ENCODE results near the gene ARVCF.

ARVCF gene

GRCh38 chr22:20039683-20040325, 23.2 kb upstream of the ARVCF start:
- Histone ChIP-seq H3K79me2 (peaks cover 12% of the 10 kb centered on the region), H3K4me2 (ENCODE audit: low read length) (no peak overlapping the region), H3K9ac (no peak overlapping the region), H3K4me3 (ENCODE audit: low read depth, low read length) (no peak overlapping the region), H3K36me3 (ENCODE audit: control insufficient read depth, insufficient read depth, low read length) (no peaks in the 10 kb centered on the region), H3K9me3 (ENCODE audit: control insufficient read depth, low read length) (no peaks in the 10 kb centered on the region), H3K27me3 (ENCODE audit: control insufficient read depth, insufficient read depth, low read length) (no peaks in the 10 kb centered on the region), H3K27ac (no peak overlapping the region), H3K4me1 (no peaks in the 10 kb centered on the region), H2AFZ (no peak overlapping the region)
- no peak for TF ChIP-seq CTCF (IDR thresholded peaks at IDR 0.05)

- no peaks in the 10 kb centered on the region for H3K36me3 ChIP-seq (ENCODE audit: control insufficient read depth, insufficient read depth, low read length)
- H3K9ac ChIP-seq, result no peak overlapping the region
- no peak for TF ChIP-seq CTCF (IDR thresholded peaks at IDR 0.05)
- no peaks in the 10 kb centered on the region for H3K9me3 ChIP-seq (ENCODE audit: control insufficient read depth, low read length)
- H3K79me2 ChIP-seq, result peaks cover 14% of the 10 kb centered on the region
- H3K27ac ChIP-seq, result no peak overlapping the region
- H3K4me3 ChIP-seq (ENCODE audit: low read depth, low read length), result no peak overlapping the region
- H3K4me2 ChIP-seq (ENCODE audit: low read length), result no peak overlapping the region
- no peaks in the 10 kb centered on the region for H3K27me3 ChIP-seq (ENCODE audit: control insufficient read depth, insufficient read depth, low read length)
- no peaks in the 10 kb centered on the region for H3K4me1 ChIP-seq
- H2AFZ ChIP-seq, result no peak overlapping the region
Observed at GRCh38 chr22:20038574-20038973, 22.0 kb upstream of the ARVCF start.

GRCh38 chr22:20037419-20037818, 20.8 kb upstream of the ARVCF start:
- Histone ChIP-seq H3K4me2 (ENCODE audit: low read length) (no peak overlapping the region), H3K36me3 (ENCODE audit: control insufficient read depth, insufficient read depth, low read length) (no peaks in the 10 kb centered on the region), H3K9me3 (ENCODE audit: control insufficient read depth, low read length) (no peaks in the 10 kb centered on the region), H3K27me3 (ENCODE audit: control insufficient read depth, insufficient read depth, low read length) (no peaks in the 10 kb centered on the region), H3K79me2 (peaks cover 14% of the 10 kb centered on the region), H3K4me3 (ENCODE audit: low read depth, low read length) (no peak overlapping the region), H3K27ac (no peak overlapping the region), H3K9ac (no peak overlapping the region), H2AFZ (no peak overlapping the region), H3K4me1 (peaks cover 5% of the 10 kb centered on the region)
- TF ChIP-seq CTCF (IDR thresholded peaks at IDR 0.05), result no peak

- Histone ChIP-seq H3K4me2 (ENCODE audit: low read length) (no peak overlapping the region), H3K9ac (no peak overlapping the region), H3K4me1 (peaks cover 5% of the 10 kb centered on the region), H3K4me3 (ENCODE audit: low read depth, low read length) (no peak overlapping the region), H3K27ac (no peak overlapping the region), H2AFZ (no peak overlapping the region), H3K36me3 (ENCODE audit: control insufficient read depth, insufficient read depth, low read length) (no peaks in the 10 kb centered on the region), H3K27me3 (ENCODE audit: control insufficient read depth, insufficient read depth, low read length) (no peaks in the 10 kb centered on the region), H3K9me3 (ENCODE audit: control insufficient read depth, low read length) (no peaks in the 10 kb centered on the region), H3K79me2 (peaks cover 14% of the 10 kb centered on the region)
- TF ChIP-seq CTCF (IDR thresholded peaks at IDR 0.05), result no peak
Observed at GRCh38 chr22:20036535-20037392, 20.1 kb upstream of the ARVCF start.
